OCI-LY3 (cell line): ENCODE data around the gene TMEM123.

Source experiments
- H2AFZ ChIP-seq: fragments of 200-600, 300-600 bp; shearing (Covaris generic); 2 replicates; pipeline ENCODE4 v1.6.0; 2014; ENCODE audit warnings: antibody characterized with exemption, low read depth, low read length
- H3K27ac ChIP-seq: fragments of 200-600, 300-600 bp; sonication (generic); 2 replicates; pipeline ENCODE4 v1.5.1; 2014; ENCODE audit warnings: mild to moderate bottlenecking, low read length, moderate library complexity, mixed read lengths
- H3K27me3 ChIP-seq: fragments of 200-600, 300-600 bp; sonication (generic); 2 replicates; pipeline ENCODE4 v1.6.1; 2014; ENCODE audit warnings: low read depth, low read length, mixed read lengths
- H3K36me3 ChIP-seq: fragments of 200-600, 300-600 bp; sonication (generic); replicated peaks from 2 replicates; pipeline ENCODE3; 2014; ENCODE audit warnings: low read depth, low read length, mixed read lengths
- H3K4me1 ChIP-seq: fragments of 300-600, 200-600 bp; sonication (generic); 2 replicates; pipeline ENCODE4 v1.6.1; 2014; ENCODE audit warnings: low read length, mixed read lengths
- H3K4me2 ChIP-seq: fragments of 200-600, 300-600 bp; sonication (generic); 2 replicates; pipeline ENCODE4 v1.6.1; 2014; ENCODE audit warnings: low read length, mixed read lengths
- H3K4me3 ChIP-seq: fragments of 300-600, 200-600 bp; sonication (generic); 2 replicates; pipeline ENCODE4 v1.5.1; 2014; ENCODE audit warnings: antibody characterized with exemption, mild to moderate bottlenecking, low read length, moderate library complexity
- H3K79me2 ChIP-seq: fragments of 300-600, 200-600 bp; shearing (Covaris generic); 2 replicates; pipeline ENCODE4 v1.6.1; 2014; ENCODE audit warnings: mild to moderate bottlenecking, low read length, mixed read lengths
- H3K9ac ChIP-seq: fragments of 300-600, 200-600 bp; shearing (Covaris generic); 2 replicates; pipeline ENCODE4 v1.6.0; 2014; ENCODE audit warnings: mild to moderate bottlenecking, low read length, moderate library complexity
- H3K9me3 ChIP-seq: fragments of 200-600, 300-600 bp; shearing (Covaris generic); 2 replicates; pipeline ENCODE4 v1.6.1; 2014; ENCODE audit warnings: low read length, mixed read lengths; ENCODE audit not compliant: insufficient read depth
- H4K20me1 ChIP-seq: fragments of 200-600, 300-600 bp; sonication (generic); 2 replicates; pipeline ENCODE4 v1.6.1; 2016; ENCODE audit warnings: low read length, mixed read lengths; ENCODE audit not compliant: insufficient read depth
- EZH2phosphoT487 ChIP-seq: fragments of 200-600 bp; shearing (Covaris generic); IDR thresholded peaks from 2 replicates; pipeline ENCODE4 v1.6.1; 2018; ENCODE audit warnings: antibody characterized with exemption, mixed run types, low read depth
- TF ChIP-seq, protein P1 (sequence below): fragments of 200-600, 300-600 bp; sonication (generic); IDR thresholded peaks from 2 replicates; pipeline ENCODE4 v1.5.1; 2014; ENCODE audit warnings: antibody characterized with exemption, low read length, low read depth

TMEM123 gene

GRCh38 chr11:102453921-102454320 is 1.4 kb upstream of the TMEM123 start:
- no peak for TF ChIP-seq EZH2phosphoT487
- TF ChIP-seq, protein P1, sequence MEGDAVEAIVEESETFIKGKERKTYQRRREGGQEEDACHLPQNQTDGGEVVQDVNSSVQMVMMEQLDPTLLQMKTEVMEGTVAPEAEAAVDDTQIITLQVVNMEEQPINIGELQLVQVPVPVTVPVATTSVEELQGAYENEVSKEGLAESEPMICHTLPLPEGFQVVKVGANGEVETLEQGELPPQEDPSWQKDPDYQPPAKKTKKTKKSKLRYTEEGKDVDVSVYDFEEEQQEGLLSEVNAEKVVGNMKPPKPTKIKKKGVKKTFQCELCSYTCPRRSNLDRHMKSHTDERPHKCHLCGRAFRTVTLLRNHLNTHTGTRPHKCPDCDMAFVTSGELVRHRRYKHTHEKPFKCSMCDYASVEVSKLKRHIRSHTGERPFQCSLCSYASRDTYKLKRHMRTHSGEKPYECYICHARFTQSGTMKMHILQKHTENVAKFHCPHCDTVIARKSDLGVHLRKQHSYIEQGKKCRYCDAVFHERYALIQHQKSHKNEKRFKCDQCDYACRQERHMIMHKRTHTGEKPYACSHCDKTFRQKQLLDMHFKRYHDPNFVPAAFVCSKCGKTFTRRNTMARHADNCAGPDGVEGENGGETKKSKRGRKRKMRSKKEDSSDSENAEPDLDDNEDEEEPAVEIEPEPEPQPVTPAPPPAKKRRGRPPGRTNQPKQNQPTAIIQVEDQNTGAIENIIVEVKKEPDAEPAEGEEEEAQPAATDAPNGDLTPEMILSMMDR = no peak
- 0 out of 2 replicates have a peak, but pooled peaks cover 4% of the 10 kb centered on the region for H3K27me3 ChIP-seq
- peak overlapping the region; percentile 76 for H3K4me2 ChIP-seq
- H3K36me3 ChIP-seq = no peaks in the 10 kb centered on the region
- no peak overlapping the region for H3K27ac ChIP-seq
- peaks cover 27% of the 10 kb centered on the region for H4K20me1 ChIP-seq
- H3K9ac ChIP-seq = no peak overlapping the region
- H2AFZ ChIP-seq = no peak overlapping the region
- peaks cover 36% of the 10 kb centered on the region for H3K79me2 ChIP-seq
- H3K4me3 ChIP-seq = no peak overlapping the region
- H3K4me1 ChIP-seq = peaks cover 34% of the 10 kb centered on the region
- no peaks in the 10 kb centered on the region for H3K9me3 ChIP-seq

GRCh38 chr11:102453302-102453695 is 734 bp upstream of the TMEM123 start:
- H3K4me3 ChIP-seq = peak overlapping the region; percentile 89
- peak overlapping the region; percentile 68 for H2AFZ ChIP-seq
- peak overlapping the region; percentile 85 for H3K9ac ChIP-seq
- peak overlapping the region; percentile 76 for H3K4me2 ChIP-seq
- peak overlapping the region; percentile 65 for H3K27ac ChIP-seq
- no peak for TF ChIP-seq EZH2phosphoT487
- TF ChIP-seq, protein P1 = no peak
- H3K36me3 ChIP-seq = peaks cover 4% of the 10 kb centered on the region
- H4K20me1 ChIP-seq = peaks cover 33% of the 10 kb centered on the region
- no peaks in the 10 kb centered on the region for H3K9me3 ChIP-seq
- peaks cover 42% of the 10 kb centered on the region for H3K79me2 ChIP-seq
- H3K27me3 ChIP-seq = 0 out of 2 replicates have a peak, but pooled peaks cover 4% of the 10 kb centered on the region
- peaks cover 38% of the 10 kb centered on the region for H3K4me1 ChIP-seq

DNA sequence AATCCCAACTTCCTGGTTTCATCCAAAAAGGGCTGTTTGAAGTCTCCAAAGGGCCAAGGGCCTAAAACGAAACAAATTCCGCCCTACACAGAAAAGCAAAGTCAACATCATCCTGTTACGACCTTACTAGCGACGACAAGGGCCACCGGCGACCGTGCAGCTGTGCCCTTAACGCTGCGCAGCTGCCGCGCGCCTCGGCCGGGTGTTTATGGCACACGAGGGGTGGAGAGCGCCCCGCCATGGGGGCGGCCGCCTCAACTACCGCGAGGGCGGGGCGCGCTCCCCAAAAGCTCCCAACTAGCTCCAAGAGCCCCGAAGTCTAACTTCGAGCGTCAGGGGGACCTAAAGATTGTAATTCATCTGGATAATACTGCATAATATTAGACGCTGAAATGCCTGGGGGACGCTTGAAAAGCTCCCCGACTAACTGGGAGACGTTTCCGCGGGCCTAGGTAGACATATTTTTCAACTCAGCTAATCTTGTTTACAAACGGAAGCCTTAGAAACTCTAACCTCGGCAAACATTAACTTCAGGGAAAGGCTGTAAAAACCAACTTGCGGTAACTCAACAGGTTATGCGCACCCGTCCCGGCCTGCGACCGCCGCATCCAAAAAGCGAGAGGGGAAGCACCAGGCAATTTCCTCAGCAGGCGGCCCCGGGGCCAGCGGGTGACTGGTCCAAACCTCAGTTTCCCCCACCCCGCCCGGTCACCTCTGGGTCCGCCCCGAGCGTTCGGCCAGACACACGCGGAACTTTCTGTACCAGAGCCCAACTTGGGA is 694 bp downstream of the TMEM123 start:
- Histone ChIP-seq H2AFZ (peak overlapping the region; percentile 42; the same call in 1 of the 2 replicates), H3K27me3 (0 out of 2 replicates have a peak, but pooled peaks cover 4% of the 10 kb centered on the region), H3K4me1 (peaks cover 46% of the 10 kb centered on the region), H3K4me2 (peak overlapping the region; percentile 95), H3K4me3 (peak overlapping the region; percentile 89), H3K27ac (peak overlapping the region; percentile 65), H3K36me3 (peaks cover 15% of the 10 kb centered on the region), H3K9me3 (no peaks in the 10 kb centered on the region), H3K9ac (peak overlapping the region; percentile 85), H3K79me2 (peaks cover 54% of the 10 kb centered on the region), H4K20me1 (peaks cover 47% of the 10 kb centered on the region)
- no peak for TF ChIP-seq EZH2phosphoT487
- TF ChIP-seq, protein P1 = peak; percentile 41

- Histone ChIP-seq H3K36me3 (peaks cover 22% of the 10 kb centered on the region), H3K27me3 (0 out of 2 replicates have a peak, but pooled peaks cover 4% of the 10 kb centered on the region), H3K4me1 (peaks cover 44% of the 10 kb centered on the region), H3K9me3 (no peaks in the 10 kb centered on the region), H4K20me1 (peaks cover 53% of the 10 kb centered on the region), H3K9ac (peak overlapping the region; percentile 85), H3K4me2 (peak overlapping the region; percentile 95), H3K4me3 (peak overlapping the region; percentile 89), H3K79me2 (peaks cover 61% of the 10 kb centered on the region), H3K27ac (peak overlapping the region; percentile 65; the same call in 1 of the 2 replicates), H2AFZ (no peak overlapping the region)
- TF ChIP-seq, protein P1 = no peak
- TF ChIP-seq EZH2phosphoT487 = no peak
Measured at GRCh38 chr11:102451041-102451680, 1.4 kb downstream of the TMEM123 start.
